Left renal cortex interstitium (tissue), 4 donors: ENCODE measurements around the gene CZIB. TPM values are rescaled to one million over a fixed set of nuclear protein-coding genes. Genes with fewer than 3 reads are reported as not detected.

Experiments used
- polyA plus RNA-seq, 4 donors: library from polyadenylated mRNA; unstranded; fragments of 120-200 nt; gene quantifications; one replicate each; pipeline ENCODE4 v1.2.1, GENCODE V29; 2013; ENCODE audit not compliant: insufficient read length in 4 of 4

CZIB gene
- polyA plus RNA-seq, 4 donors = 81.1 to 90.8 (median 87.3) TPM

Other genes starting within 250 kb of the CZIB start
- 1 to 10 TPM; 1.6 to 3.1 (median 2.2) TPM for gene PODN, start 158.4 kb downstream of the CZIB start, polyA plus RNA-seq
- under 1 TPM; 0.11 to 0.26 (median 0.14) TPM for gene SLC1A7, start 78.0 kb downstream of the CZIB start, polyA plus RNA-seq
- gene CPT2, start 23.8 kb downstream of the CZIB start, polyA plus RNA-seq = 10 to 100 TPM; 28.2 to 33.0 (median 30.3) TPM
- gene MAGOH, start 17.9 kb upstream of the CZIB start, polyA plus RNA-seq = 10 to 100 TPM; 78.6 to 94.4 (median 92.6) TPM
- gene LRP8, start 107.4 kb upstream of the CZIB start, polyA plus RNA-seq = 10 to 100 TPM in 1 of 4 donors, 1 to 10 TPM in 3; 3.4 to 11.5 (median 6.3) TPM
- under 1 TPM in 2 of 4 donors, not detected in 2; 0.13 to 0.18 TPM for gene DMRTB1, start 238.8 kb upstream of the CZIB start, polyA plus RNA-seq